Fibroblast of lung (primary cell): ENCODE data around the gene KRTCAP2. TPM values are rescaled to one million over a fixed set of nuclear protein-coding genes. Genes with fewer than 3 reads are reported as not detected.

Experiments used
- DNase-seq, 2 donors: peaks; one replicate each; pipeline versions ENCODE4 v3.0.0 to v3.0.0-alpha.2; 2010; ENCODE audit warnings: low read depth in 2 of 2
- H2AFZ ChIP-seq: 2 replicates; pipeline ENCODE4 v1.5.1; 2012; ENCODE audit warnings: low read length, control low read depth, inconsistent platforms
- H3K27ac ChIP-seq: 2 replicates; pipeline ENCODE4 v1.5.1; 2011; ENCODE audit warnings: low read length, control low read depth; ENCODE audit not compliant: insufficient read depth
- H3K27me3 ChIP-seq: 2 replicates; pipeline ENCODE4 v1.5.1; 2011; ENCODE audit warnings: mild to moderate bottlenecking, low read length; ENCODE audit not compliant: control insufficient read depth, insufficient read depth
- H3K36me3 ChIP-seq: 2 replicates; pipeline ENCODE4 v1.5.1; 2011; ENCODE audit warnings: low read length; ENCODE audit not compliant: control insufficient read depth, insufficient read depth
- H3K4me1 ChIP-seq: 2 replicates; pipeline ENCODE4 v1.5.1; 2011; ENCODE audit warnings: low read length; ENCODE audit not compliant: control insufficient read depth, insufficient read depth; ENCODE audit errors: extremely low read depth
- H3K4me2 ChIP-seq: 2 replicates; pipeline ENCODE4 v1.5.1; 2011; ENCODE audit warnings: low read length, control low read depth; ENCODE audit not compliant: insufficient read depth; ENCODE audit errors: extremely low read depth
- H3K4me3 ChIP-seq, 4 experiments: fragments of 200-600 bp in 1 of 4; sonication (generic) in 1 of 4; replicated peaks in 1 of 4; 2 replicates each; pipeline ENCODE4 v1.5.1; 2011 to 2016; ENCODE audit warnings: low read length in 4 of 4, low read depth in 3 of 4, mild to moderate bottlenecking in 3 of 4, control low read depth in 2 of 4, inconsistent platforms in 1 of 4, mixed read lengths in 1 of 4; ENCODE audit not compliant: insufficient read depth in 1 of 4; ENCODE audit errors: control extremely low read depth in 1 of 4
- H3K79me2 ChIP-seq: 2 replicates; pipeline ENCODE4 v1.5.1; 2012; ENCODE audit warnings: mild to moderate bottlenecking, low read length, inconsistent platforms; ENCODE audit not compliant: control insufficient read depth, insufficient read depth
- H3K9ac ChIP-seq: 2 replicates; pipeline ENCODE4 v1.5.1; 2011; ENCODE audit warnings: mild to moderate bottlenecking, low read length, control low read depth; ENCODE audit not compliant: insufficient read depth
- H3K9me3 ChIP-seq: 2 replicates; pipeline ENCODE4 v1.5.1; 2012; ENCODE audit warnings: low read depth, low read length; ENCODE audit not compliant: control insufficient read depth, insufficient read depth
- H4K20me1 ChIP-seq: 2 replicates; pipeline ENCODE4 v1.5.1; 2011; ENCODE audit warnings: low read length; ENCODE audit not compliant: control insufficient read depth, insufficient read depth; ENCODE audit errors: extremely low read depth
- EZH2 ChIP-seq: IDR thresholded peaks from 2 replicates; pipeline ENCODE4 v1.5.1; 2012; ENCODE audit warnings: low read length, control low read depth, mild to moderate bottlenecking; ENCODE audit errors: missing control alignments
- polyA plus RNA-seq, 2 donors: library from polyadenylated mRNA; depleted of rRNA in 1 of 2; stranded (reverse) in 1 of 2; unstranded in 1 of 2; fragments of >200 nt; gene quantifications; 2 replicates each; pipeline ENCODE4 v1.2.1, GENCODE V29; 2011 to 2012; ENCODE audit warnings: missing spikeins in 1 of 2
- total RNA-seq: library from RNA; depleted of rRNA; stranded (reverse); fragments of >200 nt; gene quantifications from 2 replicates; pipeline ENCODE4 v1.2.1, GENCODE V29; 2014
- TF ChIP-seq, protein P1 (sequence below), 2 donors: IDR thresholded peaks in 1 of 2; conservative IDR thresholded peaks in 1 of 2; 1 replicate in 1 of 2; 2 replicates in 1 of 2; pipeline ENCODE4 v1.5.1; 2011 to 2012; ENCODE audit warnings: low read length in 2 of 2, control low read depth in 1 of 2, inconsistent platforms in 1 of 2, low read depth in 1 of 2, mild to moderate bottlenecking in 1 of 2

KRTCAP2 gene
- total and polyA plus RNA-seq, 2 donors (not counting 1 experiment from before 2014, with no cell fraction given): 123 to 125 TPM

DNA sequence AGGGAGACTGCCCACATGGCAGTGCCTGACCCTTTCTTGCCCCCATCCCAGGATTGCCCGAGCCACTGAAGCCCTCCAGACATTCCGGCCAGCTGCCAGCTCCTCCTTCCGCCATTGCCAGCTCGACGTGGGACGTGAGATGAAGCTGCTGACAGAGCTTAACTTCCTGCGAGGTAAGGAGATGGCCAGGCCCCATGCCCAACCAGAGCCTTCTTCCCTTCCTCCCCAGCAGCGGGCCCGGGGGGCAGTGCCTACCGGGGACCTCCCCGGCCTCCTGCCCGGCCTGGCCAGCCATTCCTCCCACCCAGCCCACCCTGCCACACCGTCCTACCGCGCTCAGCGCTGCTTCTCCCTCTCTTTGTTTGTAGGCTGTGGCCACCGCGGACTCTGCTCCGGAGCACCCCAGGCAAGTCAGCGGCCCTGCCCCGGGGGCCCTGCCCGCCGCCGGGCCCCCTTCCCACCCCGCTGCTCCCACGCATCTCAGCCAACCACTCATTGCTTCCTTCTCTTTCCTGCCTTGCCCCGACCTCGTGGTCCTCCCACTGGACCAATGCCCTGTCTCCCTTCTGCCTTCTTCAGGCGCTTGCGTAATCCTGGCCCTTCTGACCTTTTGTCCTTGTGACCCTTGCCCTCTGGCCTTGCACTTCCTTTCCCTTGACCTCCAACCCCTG, 5.5 kb upstream of the KRTCAP2 start:
- no peaks in the 10 kb centered on the region for H4K20me1 ChIP-seq

DNA sequence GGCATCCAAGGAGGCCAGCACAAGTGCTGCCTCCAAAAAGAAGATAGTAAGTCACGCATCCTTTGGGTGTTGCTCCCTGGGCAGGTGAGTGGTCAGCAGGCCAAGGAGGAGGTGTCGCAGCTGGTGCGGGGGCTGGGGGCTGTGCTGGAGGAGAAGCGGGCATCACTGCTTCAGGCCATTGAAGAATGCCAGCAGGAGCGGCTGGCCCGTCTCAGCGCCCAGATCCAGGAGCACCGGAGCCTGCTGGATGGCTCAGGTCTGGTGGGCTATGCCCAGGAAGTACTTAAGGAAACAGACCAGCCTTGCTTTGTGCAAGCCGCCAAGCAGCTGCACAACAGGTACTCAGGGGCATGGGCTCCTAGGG, 4.8 kb upstream of the KRTCAP2 start:
- H3K27me3 ChIP-seq: no peaks in the 10 kb centered on the region
- H4K20me1 ChIP-seq: no peaks in the 10 kb centered on the region

More for the DNA sequence above, 5.5 kb upstream of the KRTCAP2 start:
- no peaks in the 10 kb centered on the region for H3K27me3 ChIP-seq
- DNase-seq: no peak
- H3K4me1 ChIP-seq: peaks cover 6% of the 10 kb centered on the region
- H3K36me3 ChIP-seq: peaks cover 17% of the 10 kb centered on the region
- H3K9me3 ChIP-seq: no peaks in the 10 kb centered on the region
- H2AFZ ChIP-seq: no peak overlapping the region
- H3K27ac ChIP-seq: no peak overlapping the region
- no peak for TF ChIP-seq EZH2
- TF ChIP-seq, protein P1, sequence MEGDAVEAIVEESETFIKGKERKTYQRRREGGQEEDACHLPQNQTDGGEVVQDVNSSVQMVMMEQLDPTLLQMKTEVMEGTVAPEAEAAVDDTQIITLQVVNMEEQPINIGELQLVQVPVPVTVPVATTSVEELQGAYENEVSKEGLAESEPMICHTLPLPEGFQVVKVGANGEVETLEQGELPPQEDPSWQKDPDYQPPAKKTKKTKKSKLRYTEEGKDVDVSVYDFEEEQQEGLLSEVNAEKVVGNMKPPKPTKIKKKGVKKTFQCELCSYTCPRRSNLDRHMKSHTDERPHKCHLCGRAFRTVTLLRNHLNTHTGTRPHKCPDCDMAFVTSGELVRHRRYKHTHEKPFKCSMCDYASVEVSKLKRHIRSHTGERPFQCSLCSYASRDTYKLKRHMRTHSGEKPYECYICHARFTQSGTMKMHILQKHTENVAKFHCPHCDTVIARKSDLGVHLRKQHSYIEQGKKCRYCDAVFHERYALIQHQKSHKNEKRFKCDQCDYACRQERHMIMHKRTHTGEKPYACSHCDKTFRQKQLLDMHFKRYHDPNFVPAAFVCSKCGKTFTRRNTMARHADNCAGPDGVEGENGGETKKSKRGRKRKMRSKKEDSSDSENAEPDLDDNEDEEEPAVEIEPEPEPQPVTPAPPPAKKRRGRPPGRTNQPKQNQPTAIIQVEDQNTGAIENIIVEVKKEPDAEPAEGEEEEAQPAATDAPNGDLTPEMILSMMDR (conservative IDR thresholded peaks at IDR 0.05 in 1 of 2, IDR thresholded peaks at IDR 0.05 in 1 of 2; ENCODE audit: low read depth in 1 of 2, low read length in 2 of 2): no peak
- no peak overlapping the region for H3K4me3 ChIP-seq
- H3K9ac ChIP-seq: no peak overlapping the region
- no peak overlapping the region for H3K4me2 ChIP-seq
- H3K79me2 ChIP-seq: no peaks in the 10 kb centered on the region

DNA sequence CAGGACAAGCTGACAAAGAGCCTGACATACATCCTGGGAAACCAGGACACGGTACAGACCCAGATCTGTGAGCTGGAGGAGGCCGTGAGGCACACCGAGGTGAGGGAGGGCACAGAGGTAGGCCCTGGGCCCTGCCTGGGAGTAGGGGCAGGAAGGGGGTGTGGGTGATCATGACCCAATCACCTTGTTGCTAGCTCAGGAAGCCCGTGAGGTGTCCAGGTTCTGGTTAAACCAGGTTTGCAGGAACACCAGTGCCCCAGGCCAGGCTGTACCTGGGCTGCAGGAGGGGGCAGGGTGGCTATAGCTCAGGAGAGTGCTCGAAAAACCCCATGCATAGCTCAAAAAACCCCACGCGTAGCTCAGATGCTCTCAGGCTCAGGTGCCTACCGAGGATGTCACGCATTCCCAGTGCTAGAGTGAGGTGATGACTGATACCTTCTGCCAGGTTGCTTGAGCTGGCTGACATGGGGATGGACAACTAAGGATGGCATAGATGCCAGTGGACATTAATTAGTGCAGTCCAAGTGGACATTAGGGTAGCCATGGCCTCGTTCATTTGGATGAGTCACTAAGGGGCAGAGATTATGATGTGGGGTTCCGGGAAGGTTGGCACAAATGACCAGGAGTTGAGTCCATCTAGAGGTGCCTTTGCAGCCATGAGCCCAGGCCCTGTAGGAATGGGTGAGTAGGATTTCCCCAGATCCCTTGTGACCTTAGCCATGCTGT, 4.3 kb upstream of the KRTCAP2 start:
- no peaks in the 10 kb centered on the region for H3K9me3 ChIP-seq
- H3K4me3 ChIP-seq: no peak overlapping the region
- DNase-seq: no peak
- H3K4me1 ChIP-seq: peaks cover 6% of the 10 kb centered on the region
- no peak overlapping the region for H3K9ac ChIP-seq
- no peak overlapping the region for H3K4me2 ChIP-seq
- H3K36me3 ChIP-seq: peaks cover 17% of the 10 kb centered on the region
- H3K27ac ChIP-seq: no peak overlapping the region
- no peaks in the 10 kb centered on the region for H4K20me1 ChIP-seq
- H2AFZ ChIP-seq: no peak overlapping the region
- TF ChIP-seq EZH2: no peak
- TF ChIP-seq, protein P1 (conservative IDR thresholded peaks at IDR 0.05 in 1 of 2, IDR thresholded peaks at IDR 0.05 in 1 of 2; ENCODE audit: low read depth in 1 of 2, low read length in 2 of 2): no peak
- H3K27me3 ChIP-seq: no peaks in the 10 kb centered on the region
- peaks cover 7% of the 10 kb centered on the region for H3K79me2 ChIP-seq

More for the DNA sequence above, 4.8 kb upstream of the KRTCAP2 start:
- Histone ChIP-seq H3K27ac (no peak overlapping the region), H2AFZ (no peak overlapping the region), H3K9me3 (no peaks in the 10 kb centered on the region), H3K4me2 (no peak overlapping the region), H3K4me1 (peaks cover 6% of the 10 kb centered on the region), H3K79me2 (peaks cover 1% of the 10 kb centered on the region), H3K36me3 (peaks cover 17% of the 10 kb centered on the region), H3K4me3 (no peak overlapping the region), H3K9ac (no peak overlapping the region)
- DNase-seq: no peak
- TF ChIP-seq, protein P1 (conservative IDR thresholded peaks at IDR 0.05 in 1 of 2, IDR thresholded peaks at IDR 0.05 in 1 of 2; ENCODE audit: low read depth in 1 of 2, low read length in 2 of 2): no peak
- no peak for TF ChIP-seq EZH2
